Measurements from ENCODE around the gene CLIC3. TPM values are rescaled to one million over a fixed set of nuclear protein-coding genes. Genes with fewer than 3 reads are reported as not detected.

The CLIC3 gene
- polyA plus RNA-seq, 2 of the 4 experiments (the other 2 are of a cell fraction) = 0.61 to 6.4 TPM

DNA sequence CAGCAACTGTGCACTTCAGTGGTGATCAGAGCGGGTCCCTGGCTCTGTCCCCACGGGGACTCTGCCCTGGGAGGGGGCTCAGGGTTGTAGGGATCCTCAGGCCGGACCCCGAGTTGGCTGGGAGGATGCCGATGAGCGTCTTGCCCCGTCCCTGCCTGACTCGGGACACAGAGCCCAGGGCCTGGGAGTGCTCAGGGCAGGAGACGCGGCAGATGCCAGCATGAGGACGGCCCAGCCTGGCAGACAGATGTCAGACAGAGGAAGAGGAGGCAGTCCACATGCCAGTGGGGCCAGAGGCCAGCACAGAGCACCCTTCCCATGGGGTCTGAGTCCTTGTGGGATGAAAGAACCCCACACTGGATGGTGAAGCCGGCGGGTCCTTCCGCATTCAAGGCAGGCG, 33.0 kb downstream of the CLIC3 start:
- H3K9me3 ChIP-seq = no peaks in the 10 kb centered on the region
- H3K4me2 ChIP-seq = no peak overlapping the region
- no peak for TF ChIP-seq CBX8 (IDR thresholded peaks at IDR 0.05)
- TF ChIP-seq RCOR1 (IDR thresholded peaks at IDR 0.05; ENCODE audit: low read depth, low read length) = no peak
- TF ChIP-seq PHF8 (IDR thresholded peaks at IDR 0.05; ENCODE audit: borderline replicate concordance, low read depth) = no peak
- TF ChIP-seq MAX (IDR thresholded peaks at IDR 0.05) = no peak
- TF ChIP-seq FOSB (CRISPR knock-in tag; IDR thresholded peaks at IDR 0.05) = no peak
- no peak for DNase-seq (ENCODE audit: low read depth in 1 of 2, low spot score in 1 of 2)
- no peak; a peak in 1 of 6 replicates for ATAC-seq
- FAIRE-seq = no peak
- ChIA-PET POLR2A (no interaction called here), CTCF (interaction anchor here (0.6 to 1.4 kb wide), 3 partner anchors 25 to 72 kb away, joined by 3 to 4 read pairs (median 4); no protein-coding TSS in a partner anchor)
- 79% methylated on average over 13 of the region's 15 CpGs for WGBS (ENCODE audit: missing lambda C conversion rate)
- peaks cover 15% of the 10 kb centered on the region; the same call in 2 of the 3 replicates for H3K4me1 ChIP-seq
- no peak overlapping the region for H3K4me3 ChIP-seq
- H3K27ac ChIP-seq = peak overlapping the region in 1 of 2 experiments; percentile 75; a peak in 2 of 6 replicates

DNA sequence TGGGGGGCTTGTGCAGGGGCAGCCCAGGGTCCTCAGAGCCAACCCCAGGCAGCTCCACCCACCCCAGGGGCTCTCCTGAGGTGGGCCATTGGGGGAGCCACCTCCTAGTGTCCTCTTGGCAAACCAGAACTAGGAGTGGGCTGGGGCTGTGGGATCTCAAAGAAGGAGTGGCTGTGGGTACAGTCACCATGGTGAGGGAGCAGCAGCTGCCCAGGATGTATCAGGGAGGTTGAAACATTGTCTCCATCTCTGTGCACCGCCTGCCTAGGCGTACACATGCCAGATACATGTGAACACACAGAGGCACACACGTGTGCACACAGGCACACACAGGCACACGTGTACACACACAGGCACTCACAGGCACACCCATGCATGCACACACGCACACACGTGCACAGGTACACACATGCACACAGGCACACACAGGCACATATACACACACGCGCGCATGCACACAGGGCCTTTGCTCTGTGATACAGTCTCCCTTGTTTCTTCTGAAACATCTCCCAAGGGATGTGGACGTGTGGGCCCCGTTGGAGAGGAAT, 33.6 kb downstream of the CLIC3 start:
- H3K9me3 ChIP-seq = no peaks in the 10 kb centered on the region
- WGBS (ENCODE audit: missing lambda C conversion rate) = 84% methylated on average over 11 of the region's 11 CpGs
- ChIA-PET POLR2A (no interaction called here), CTCF (interaction anchor here (0.6 to 1.7 kb wide), 8 partner anchors 15 to 152 kb away, joined by 3 to 11 read pairs (median 4); partner anchors contain the start of genes C8G and FBXW5)
- DNase-seq (ENCODE audit: low read depth in 1 of 2, low spot score in 1 of 2) (no peak), FAIRE-seq (no peak), ATAC-seq (no peak)
- H3K27ac ChIP-seq = no peak overlapping the region
- H3K4me1 ChIP-seq = peaks cover 15% of the 10 kb centered on the region; the same call in 2 of the 3 replicates
- no peak for TF ChIP-seq MAZ (IDR thresholded peaks at IDR 0.05; ENCODE audit: borderline replicate concordance, low read depth, low read length)
- H3K4me3 ChIP-seq = no peak overlapping the region
- no peak overlapping the region for H3K4me2 ChIP-seq

GRCh38 chr9:136962163-136962562, 34.2 kb downstream of the CLIC3 start:
- no peak for FAIRE-seq

More at GRCh38 chr9:136962163-136962562, 34.2 kb downstream of the CLIC3 start:
- H3K4me2 ChIP-seq = no peak overlapping the region
- ChIA-PET CTCF (interaction anchor here (0.8 to 1.7 kb wide), 8 partner anchors 14 to 153 kb away, joined by 3 to 11 read pairs (median 4); partner anchors contain the start of genes C8G and FBXW5), POLR2A (no interaction called here)
- no peak for DNase-seq (ENCODE audit: low read depth in 1 of 2, low spot score in 1 of 2)
- no peaks in the 10 kb centered on the region for H3K9me3 ChIP-seq
- TF ChIP-seq HDAC2 (IDR thresholded peaks at IDR 0.05) = no peak
- no peak for TF ChIP-seq NR3C1 (IDR thresholded peaks at IDR 0.05)
- TF ChIP-seq RARB (CRISPR knock-in tag; IDR thresholded peaks at IDR 0.05) = no peak
- no peak for TF ChIP-seq E2F6 (IDR thresholded peaks at IDR 0.05; ENCODE audit: borderline replicate concordance, low read depth)
- no peak for TF ChIP-seq HEYL (CRISPR knock-in tag; IDR thresholded peaks at IDR 0.05)
- no peak for TF ChIP-seq FOSL2 (IDR thresholded peaks at IDR 0.05)
- no peak for TF ChIP-seq FOSL2 (CRISPR knock-in tag; IDR thresholded peaks at IDR 0.05)
- no peak for TF ChIP-seq CHD4 (IDR thresholded peaks at IDR 0.05; ENCODE audit: borderline replicate concordance)
- no peak for TF ChIP-seq NFE2L2 (conservative IDR thresholded peaks at IDR 0.05; ENCODE audit: low read length)
- TF ChIP-seq PHF8 (IDR thresholded peaks at IDR 0.05; ENCODE audit: borderline replicate concordance, low read depth) = no peak
- TF ChIP-seq EP300 (IDR thresholded peaks at IDR 0.05) = no peak
- TF ChIP-seq CEBPB (IDR thresholded peaks at IDR 0.05) = no peak
- no peak for TF ChIP-seq ZC3H11A (IDR thresholded peaks at IDR 0.05)
- no peak for TF ChIP-seq RCOR1 (IDR thresholded peaks at IDR 0.05; ENCODE audit: low read depth, low read length)
- no peak for TF ChIP-seq EHF (CRISPR knock-in tag; IDR thresholded peaks at IDR 0.05)
- TF ChIP-seq MAX (IDR thresholded peaks at IDR 0.05) = no peak
- no peak for TF ChIP-seq CTCF (IDR thresholded peaks at IDR 0.05)
- TF ChIP-seq RNF2 (IDR thresholded peaks at IDR 0.05; ENCODE audit: borderline replicate concordance, low read depth) = no peak
- H3K4me3 ChIP-seq = no peak overlapping the region
- H3K4me1 ChIP-seq = peaks cover 12% of the 10 kb centered on the region; the same call in 2 of the 3 replicates
- no peak for ATAC-seq
- WGBS (ENCODE audit: missing lambda C conversion rate) = 100% methylated on average over 9 of the region's 9 CpGs
- no peak overlapping the region for H3K27ac ChIP-seq
